Esophagus muscularis mucosa (tissue), 3 donors: ENCODE results near the gene SPTBN1.

Experiments
- POLR2AphosphoS5 ChIP-seq, 2 donors: sonication (generic); formaldehyde crosslinking; IDR thresholded peaks; one replicate each; pipeline ENCODE4 v1.6.1; 2017; ENCODE audit warnings: antibody characterized with exemption in 2 of 2
- TF ChIP-seq, protein P1 (sequence below), 3 experiments: fragments of 200-600 bp in 2 of 3; fragments of 450-650 bp in 1 of 3; sonication (generic) in 2 of 3; IDR thresholded peaks; one replicate each; pipeline ENCODE4 v1.5.1; 2017 to 2019; ENCODE audit warnings: antibody characterized with exemption in 3 of 3, mild to moderate bottlenecking in 2 of 3, moderate library complexity in 1 of 3

DNA sequence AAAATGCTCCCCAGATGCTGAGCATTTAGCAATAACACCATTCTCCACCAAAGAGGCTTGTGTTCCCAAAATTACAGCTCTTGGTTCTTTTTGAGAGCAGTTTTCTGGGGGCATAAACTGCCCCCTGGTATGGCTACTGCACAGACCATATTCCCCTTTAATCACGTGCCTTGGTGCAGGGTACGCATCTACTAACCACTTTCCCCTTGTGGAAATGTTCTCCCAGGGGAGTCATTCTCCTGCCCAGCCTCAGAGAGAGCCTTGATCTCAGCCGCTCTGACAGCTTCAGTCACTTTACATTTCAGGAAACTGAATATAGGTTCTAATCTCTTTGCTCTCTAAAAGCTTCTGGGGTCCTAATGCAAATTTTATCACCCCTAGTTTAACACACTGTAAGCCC is 222.6 kb downstream of the SPTBN1 start:
- TF ChIP-seq, protein P1, sequence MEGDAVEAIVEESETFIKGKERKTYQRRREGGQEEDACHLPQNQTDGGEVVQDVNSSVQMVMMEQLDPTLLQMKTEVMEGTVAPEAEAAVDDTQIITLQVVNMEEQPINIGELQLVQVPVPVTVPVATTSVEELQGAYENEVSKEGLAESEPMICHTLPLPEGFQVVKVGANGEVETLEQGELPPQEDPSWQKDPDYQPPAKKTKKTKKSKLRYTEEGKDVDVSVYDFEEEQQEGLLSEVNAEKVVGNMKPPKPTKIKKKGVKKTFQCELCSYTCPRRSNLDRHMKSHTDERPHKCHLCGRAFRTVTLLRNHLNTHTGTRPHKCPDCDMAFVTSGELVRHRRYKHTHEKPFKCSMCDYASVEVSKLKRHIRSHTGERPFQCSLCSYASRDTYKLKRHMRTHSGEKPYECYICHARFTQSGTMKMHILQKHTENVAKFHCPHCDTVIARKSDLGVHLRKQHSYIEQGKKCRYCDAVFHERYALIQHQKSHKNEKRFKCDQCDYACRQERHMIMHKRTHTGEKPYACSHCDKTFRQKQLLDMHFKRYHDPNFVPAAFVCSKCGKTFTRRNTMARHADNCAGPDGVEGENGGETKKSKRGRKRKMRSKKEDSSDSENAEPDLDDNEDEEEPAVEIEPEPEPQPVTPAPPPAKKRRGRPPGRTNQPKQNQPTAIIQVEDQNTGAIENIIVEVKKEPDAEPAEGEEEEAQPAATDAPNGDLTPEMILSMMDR (IDR thresholded peaks at IDR 0.05), result no peak
- no peak for TF ChIP-seq POLR2AphosphoS5 (IDR thresholded peaks at IDR 0.05)
